GM23248 (cell line): ENCODE measurements around the gene CWF19L1. TPM values are rescaled to one million over a fixed set of nuclear protein-coding genes. Genes with fewer than 3 reads are reported as not detected.

Source experiments
- DNase-seq: peaks from one replicate; pipeline ENCODE4 v3.0.0-alpha.2; 2015
- H2AFZ ChIP-seq: fragments of 200-600 bp; sonication (generic); 2 replicates; pipeline ENCODE4 v1.6.1; 2016; ENCODE audit warnings: antibody characterized with exemption
- H3F3A ChIP-seq: fragments of 200-600 bp; sonication (generic); 2 replicates; pipeline ENCODE4 v1.6.1; 2016; ENCODE audit warnings: mild to moderate bottlenecking, antibody characterized with exemption, mixed run types; ENCODE audit not compliant: insufficient read depth
- H3K27ac ChIP-seq: fragments of 200-600 bp; sonication (generic); 2 replicates; pipeline ENCODE4 v1.5.1; 2016; ENCODE audit warnings: mild to moderate bottlenecking
- H3K27me3 ChIP-seq: fragments of 200-600 bp; sonication (generic); replicated peaks from 2 replicates; pipeline ENCODE4 v1.6.1; 2016; ENCODE audit warnings: mild to moderate bottlenecking; ENCODE audit not compliant: insufficient read depth
- H3K36me3 ChIP-seq: fragments of 200-600 bp; sonication (generic); 2 replicates; pipeline ENCODE4 v1.6.1; 2016; ENCODE audit warnings: low read depth, mild to moderate bottlenecking
- H3K4me1 ChIP-seq: fragments of 200-600 bp; sonication (generic); 2 replicates; pipeline ENCODE4 v1.6.1; 2016; ENCODE audit warnings: mild to moderate bottlenecking; ENCODE audit not compliant: insufficient read depth
- H3K4me2 ChIP-seq: fragments of 200-600 bp; sonication (generic); one replicate; pipeline ENCODE4 v1.6.1; 2016; ENCODE audit warnings: mild to moderate bottlenecking; ENCODE audit not compliant: unreplicated experiment
- H3K4me3 ChIP-seq: fragments of 200-600 bp; sonication (generic); 2 replicates; pipeline ENCODE4 v1.5.1; 2016; ENCODE audit warnings: mild to moderate bottlenecking
- H3K79me2 ChIP-seq: fragments of 200-600 bp; sonication (generic); 2 replicates; pipeline ENCODE4 v1.6.1; 2016; ENCODE audit warnings: mild to moderate bottlenecking; ENCODE audit not compliant: insufficient read depth
- H3K9ac ChIP-seq: fragments of 200-600 bp; sonication (generic); 2 replicates; pipeline ENCODE4 v1.6.1; 2016; ENCODE audit warnings: mild to moderate bottlenecking
- H3K9me2 ChIP-seq: fragments of 200-600 bp; sonication (generic); 2 replicates; pipeline ENCODE4 v1.6.1; 2016; ENCODE audit warnings: mixed run types, mild to moderate bottlenecking, moderate library complexity; ENCODE audit not compliant: insufficient read depth
- H3K9me3 ChIP-seq: fragments of 200-600 bp; sonication (generic); one replicate; pipeline ENCODE4 v1.6.1; 2017; ENCODE audit warnings: low read depth
- H4K20me1 ChIP-seq: fragments of 200-600 bp; sonication (generic); 2 replicates; pipeline ENCODE4 v1.6.0; 2016; ENCODE audit not compliant: insufficient read depth
- EZH2 ChIP-seq: fragments of 200-600 bp; sonication (generic); IDR thresholded peaks from 2 replicates; pipeline ENCODE4 v1.6.1; 2018; ENCODE audit warnings: antibody characterized with exemption, mild to moderate bottlenecking; ENCODE audit not compliant: insufficient read depth, poor library complexity, severe bottlenecking
- EZH2phosphoT487 ChIP-seq: fragments of 200-600 bp; sonication (generic); IDR thresholded peaks from 2 replicates; pipeline ENCODE4 v1.6.1; 2018; ENCODE audit warnings: antibody characterized with exemption, moderate library complexity, mild to moderate bottlenecking, low read depth; ENCODE audit not compliant: insufficient read depth
- WGBS, 2 experiments: methylation state at CpG; one replicate each; pipeline ENCODE4 v1.1.6; 2015 to 2017; ENCODE audit warnings: low lambda C conversion rate in 2 of 2, low coverage in 1 of 2; ENCODE audit errors: missing lambda C conversion rate in 2 of 2; 5-methylcytosine and 5-hydroxymethylcytosine counted together
- in situ Hi-C: fragments of 300-500 bp; cut with MboI; formaldehyde crosslinking; loops from 2 replicates; pipeline ENCODE4 v1.15.0; 2020
- polyA plus RNA-seq: library from polyadenylated mRNA; unstranded; fragments of >200 nt; fragmentation: Nextera tagmentation; extraction: Ambion mirVana; gene quantifications from 2 replicates; pipeline ENCODE4 v1.2.1, GENCODE V29; 2016
- small RNA-seq: library from RNA; depleted of rRNA; stranded (forward); fragments of <200 nt; gene quantifications from one replicate; pipeline ENCODE3, GENCODE V24; 2014; ENCODE audit warnings: low read depth, low replicate concordance
- total RNA-seq: library from RNA; depleted of rRNA; stranded (reverse); fragments of >200 nt; shearing (Covaris generic); gene quantifications from 2 replicates; pipeline ENCODE4 v1.2.3, GENCODE V29; 2014; rRNA removed

The CWF19L1 gene
- total and polyA plus RNA-seq, 2 experiments from 2014 or later: 17.4 to 25.9 TPM

DNA sequence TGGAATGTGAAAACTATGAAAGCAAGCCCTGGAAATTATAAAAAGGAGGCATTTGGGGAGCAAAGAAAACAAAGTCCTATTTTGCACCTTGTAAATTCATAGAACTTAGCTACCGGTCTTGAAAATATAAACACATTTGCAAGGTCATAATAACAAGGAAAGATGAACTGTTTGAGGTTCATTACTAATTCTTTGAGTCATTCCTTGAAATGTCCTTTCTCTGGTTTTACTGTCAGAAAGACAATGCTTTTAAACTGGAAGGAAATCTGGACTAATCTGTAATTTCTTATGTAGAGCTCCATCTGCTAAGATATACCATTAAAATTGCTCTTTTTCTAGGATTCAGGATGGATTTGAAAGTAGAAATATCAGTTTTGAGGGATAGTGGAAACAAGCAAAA lies 83.0 kb downstream of the CWF19L1 start:
- WGBS, 2 experiments: 9 to 19% methylated on average over 1 of the region's 1 CpG
- peak; percentile 51 for DNase-seq

GRCh38 chr10:100183481-100183880 lies 84.0 kb downstream of the CWF19L1 start:
- H4K20me1 ChIP-seq: no peaks in the 10 kb centered on the region
- H3K9me3 ChIP-seq: no peaks in the 10 kb centered on the region
- no peak for TF ChIP-seq EZH2
- no peak for TF ChIP-seq EZH2phosphoT487
- no peak overlapping the region for H3K9ac ChIP-seq
- H2AFZ ChIP-seq: no peak overlapping the region
- in situ Hi-C loops: no loop called here
- WGBS, 2 experiments: 65 to 69% methylated on average over 3 of the region's 3 CpGs
- H3K27ac ChIP-seq: no peak overlapping the region
- peaks cover 72% of the 10 kb centered on the region for H3K79me2 ChIP-seq
- DNase-seq: peak; percentile 21
- peaks cover 34% of the 10 kb centered on the region for H3F3A ChIP-seq
- no peaks in the 10 kb centered on the region for H3K27me3 ChIP-seq
- H3K4me3 ChIP-seq: no peak overlapping the region
- H3K4me2 ChIP-seq: peak overlapping the region; percentile 93
- H3K36me3 ChIP-seq: peaks cover 10% of the 10 kb centered on the region; the same call in 1 of the 2 replicates
- peaks cover 36% of the 10 kb centered on the region for H3K4me1 ChIP-seq
- H3K9me2 ChIP-seq: no peaks in the 10 kb centered on the region

More for the DNA sequence above, 83.0 kb downstream of the CWF19L1 start:
- in situ Hi-C loops: no loop called here
- Histone ChIP-seq H3K27ac (peak overlapping the region; percentile 68), H3F3A (peaks cover 34% of the 10 kb centered on the region), H3K36me3 (peaks cover 9% of the 10 kb centered on the region; the same call in 1 of the 2 replicates), H3K79me2 (peaks cover 75% of the 10 kb centered on the region), H3K27me3 (no peaks in the 10 kb centered on the region), H2AFZ (peak overlapping the region; percentile 95), H3K4me1 (peaks cover 30% of the 10 kb centered on the region), H3K4me3 (peak overlapping the region; percentile 89), H4K20me1 (no peaks in the 10 kb centered on the region), H3K4me2 (peak overlapping the region; percentile 93), H3K9me2 (no peaks in the 10 kb centered on the region), H3K9me3 (no peaks in the 10 kb centered on the region), H3K9ac (peak overlapping the region; percentile 88)
- TF ChIP-seq EZH2: no peak
- peak; percentile 77; the same call in 1 of the 2 replicates for TF ChIP-seq EZH2phosphoT487

GRCh38 chr10:100182908-100183307 lies 84.5 kb downstream of the CWF19L1 start:
- Histone ChIP-seq H3K9me3 (no peaks in the 10 kb centered on the region), H3K9ac (no peak overlapping the region), H3K27me3 (no peaks in the 10 kb centered on the region), H4K20me1 (no peaks in the 10 kb centered on the region), H3F3A (peaks cover 34% of the 10 kb centered on the region), H3K36me3 (peaks cover 16% of the 10 kb centered on the region; the same call in 1 of the 2 replicates), H3K4me1 (peaks cover 36% of the 10 kb centered on the region), H3K4me2 (no peak overlapping the region), H3K79me2 (peaks cover 69% of the 10 kb centered on the region), H3K4me3 (no peak overlapping the region), H2AFZ (no peak overlapping the region), H3K9me2 (no peaks in the 10 kb centered on the region), H3K27ac (no peak overlapping the region)
- 92 to 96% methylated on average over 3 of the region's 3 CpGs for WGBS, 2 experiments
- in situ Hi-C loops: no loop called here
- no peak for DNase-seq
- TF ChIP-seq EZH2 (no peak), EZH2phosphoT487 (no peak)

Small RNA genes lying within 50 kb of the gene (small RNA-seq; reads per million reads assigned to genes)
- gene RNU6-422P (not detected), gene SNORA12 (5.6 reads per million, percentile 80 among the genes with 10 or more reads in this experiment)

Other genes with a start within 250 kb of the CWF19L1 start
- not detected in 2 replicates for gene CPN1, start 185.8 kb downstream of the CWF19L1 start, total RNA-seq
- gene CPN1, start 185.8 kb downstream of the CWF19L1 start, polyA plus RNA-seq: not detected in 2 replicates
- gene ERLIN1, start 81.6 kb downstream of the CWF19L1 start, total RNA-seq: 32.2 and 43.3 TPM in 2 replicates
- gene ERLIN1, start 81.6 kb downstream of the CWF19L1 start, polyA plus RNA-seq: 62.5 and 63.3 TPM in 2 replicates
- 18.7 and 21.7 TPM in 2 replicates for gene CHUK, start 38.0 kb downstream of the CWF19L1 start, total RNA-seq
- gene CHUK, start 38.0 kb downstream of the CWF19L1 start, polyA plus RNA-seq: 11.0 and 12.7 TPM in 2 replicates
- gene BLOC1S2, start 19.0 kb upstream of the CWF19L1 start, total RNA-seq: 56.7 and 72.6 TPM in 2 replicates
- gene BLOC1S2, start 19.0 kb upstream of the CWF19L1 start, polyA plus RNA-seq: 90.8 and 97.6 TPM in 2 replicates
- gene PKD2L1, start 62.6 kb upstream of the CWF19L1 start, total RNA-seq: not detected in 2 replicates
- not detected in 2 replicates for gene PKD2L1, start 62.6 kb upstream of the CWF19L1 start, polyA plus RNA-seq
- gene SCD, start 79.6 kb upstream of the CWF19L1 start, total RNA-seq: 19.5 and 24.2 TPM in 2 replicates
- gene SCD, start 79.6 kb upstream of the CWF19L1 start, polyA plus RNA-seq: 18.6 and 19.5 TPM in 2 replicates
- gene WNT8B, start 195.4 kb upstream of the CWF19L1 start, total RNA-seq: not detected in 2 replicates
- gene WNT8B, start 195.4 kb upstream of the CWF19L1 start, polyA plus RNA-seq: not detected in 2 replicates